Dermis microvascular lymphatic vessel endothelial cell (primary cell): Measurements from ENCODE around the gene SPAG9. TPM values are rescaled to one million over a fixed set of nuclear protein-coding genes. Genes with fewer than 3 reads are reported as not detected.

Experiments used
- DNase-seq, 2 donors: peaks; one replicate each; pipeline versions ENCODE4 v3.0.0 to v3.0.0-alpha.2; 2010; ENCODE audit warnings: low read depth in 2 of 2
- total RNA-seq: library from RNA; depleted of rRNA; stranded (reverse); fragments of >200 nt; gene quantifications from 2 replicates; pipeline ENCODE4 v1.2.1, GENCODE V29; 2014

SPAG9 gene
- total RNA-seq, 1 donor from 2014 or later = 104 TPM

GRCh38 chr17:50919321-50920040 lies 201.2 kb downstream of the SPAG9 start:
- DNase-seq = peak; percentile 84 to 89

GRCh38 chr17:50918933-50919296 lies 201.8 kb downstream of the SPAG9 start:
- DNase-seq = no peak

GRCh38 chr17:50918071-50918932 lies 202.4 kb downstream of the SPAG9 start:
- peak in 1 of 2 donors; percentile 6 for DNase-seq

- DNase-seq = no peak
These were observed 203.3 kb downstream of the SPAG9 start for GRCh38 chr17:50917418-50917743.

- DNase-seq = no peak
These were observed 203.8 kb downstream of the SPAG9 start for GRCh38 chr17:50916708-50917417.

GRCh38 chr17:50916026-50916707 lies 204.5 kb downstream of the SPAG9 start:
- no peak for DNase-seq

GRCh38 chr17:50914505-50915063 lies 206.1 kb downstream of the SPAG9 start:
- no peak for DNase-seq

- DNase-seq = no peak
These were observed 207.5 kb downstream of the SPAG9 start for GRCh38 chr17:50913120-50913519.

Other genes with a start within 250 kb of the SPAG9 start
- 89.8 and 208 TPM in 2 replicates for gene NME1, start 32.7 kb upstream of the SPAG9 start, total RNA-seq
- gene NME2, start 45.5 kb upstream of the SPAG9 start, total RNA-seq = 526 and 711 TPM in 2 replicates
- 9.1 and 11.4 TPM in 2 replicates for gene MBTD1, start 139.2 kb upstream of the SPAG9 start, total RNA-seq
- 22.3 and 32.3 TPM in 2 replicates for gene UTP18, start 139.7 kb upstream of the SPAG9 start, total RNA-seq